Measurements from ENCODE around the gene PIP5K1B.
"Not testable (repeated sequence)": the region's sequence is repeated elsewhere in the genome, so short reads cannot be mapped to it uniquely, and the experiment has no call there.

PIP5K1B gene, protein sequence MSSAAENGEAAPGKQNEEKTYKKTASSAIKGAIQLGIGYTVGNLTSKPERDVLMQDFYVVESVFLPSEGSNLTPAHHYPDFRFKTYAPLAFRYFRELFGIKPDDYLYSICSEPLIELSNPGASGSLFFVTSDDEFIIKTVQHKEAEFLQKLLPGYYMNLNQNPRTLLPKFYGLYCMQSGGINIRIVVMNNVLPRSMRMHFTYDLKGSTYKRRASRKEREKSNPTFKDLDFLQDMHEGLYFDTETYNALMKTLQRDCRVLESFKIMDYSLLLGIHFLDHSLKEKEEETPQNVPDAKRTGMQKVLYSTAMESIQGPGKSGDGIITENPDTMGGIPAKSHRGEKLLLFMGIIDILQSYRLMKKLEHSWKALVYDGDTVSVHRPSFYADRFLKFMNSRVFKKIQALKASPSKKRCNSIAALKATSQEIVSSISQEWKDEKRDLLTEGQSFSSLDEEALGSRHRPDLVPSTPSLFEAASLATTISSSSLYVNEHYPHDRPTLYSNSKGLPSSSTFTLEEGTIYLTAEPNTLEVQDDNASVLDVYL
- total RNA-seq = 0 to 0.18 (median 0) reads per million in 3 experiments

DNA sequence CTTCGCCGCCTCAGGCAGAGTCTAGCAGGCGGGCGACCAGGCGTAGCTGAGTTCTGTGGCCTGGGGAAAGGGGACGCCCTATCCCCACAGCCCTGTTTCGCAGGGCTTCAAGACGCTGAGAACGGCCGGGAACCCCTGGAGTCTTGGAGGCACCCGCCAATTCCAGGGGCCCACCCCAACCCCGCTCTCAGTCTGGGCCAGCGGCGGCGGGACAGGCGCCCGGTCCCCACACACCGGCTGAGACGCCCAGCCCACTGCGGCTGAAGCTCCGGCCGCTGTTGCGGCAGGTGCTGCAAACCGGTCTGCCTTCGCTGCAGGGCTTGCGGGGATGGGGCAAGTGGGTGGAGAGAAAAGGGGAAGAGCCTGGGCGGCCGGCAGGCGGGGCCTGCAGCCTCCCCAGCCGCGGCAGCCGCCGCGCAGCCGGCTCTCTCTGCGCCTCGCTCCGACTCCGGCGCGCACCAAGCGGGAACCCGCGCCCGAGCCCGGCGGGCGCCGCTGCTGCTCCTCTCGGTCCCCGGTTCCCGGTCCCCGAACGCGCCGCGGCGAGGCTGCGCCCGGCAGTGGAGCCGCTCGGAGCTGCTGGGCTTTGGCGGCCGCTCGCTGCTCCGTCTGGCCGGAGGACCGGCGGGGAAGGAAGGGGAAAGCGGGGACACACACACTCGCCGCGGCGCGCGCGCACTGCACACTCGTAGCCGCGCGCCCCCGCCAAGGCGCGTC is at the start of gene PIP5K1B:
TSS of gene PIP5K1B (plus strand) at position 427 of the 717 bp plus-strand sequence. CDS start 117,375 bp downstream, outside the sequence.
- no peak for DNase-seq

DNA sequence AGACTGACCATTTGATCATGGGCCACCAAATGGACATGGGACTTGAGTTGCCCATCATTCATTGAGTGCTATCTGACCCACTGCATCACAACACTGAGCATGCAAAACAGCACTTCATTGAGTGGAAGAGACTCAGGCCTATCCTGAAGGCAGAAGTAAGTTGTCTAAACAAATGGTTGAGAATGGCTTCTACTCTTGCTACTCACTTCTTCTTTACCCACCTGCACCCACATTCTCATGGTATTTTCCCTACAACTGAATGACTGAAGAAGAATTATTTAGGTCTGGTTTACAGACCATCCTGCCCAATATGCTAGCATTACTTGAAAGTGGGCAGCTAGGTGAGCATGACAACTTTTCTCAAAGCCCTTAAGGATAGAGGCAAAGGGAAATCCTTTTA is 41.0 kb upstream of the PIP5K1B start:
- no peak for DNase-seq

DNA sequence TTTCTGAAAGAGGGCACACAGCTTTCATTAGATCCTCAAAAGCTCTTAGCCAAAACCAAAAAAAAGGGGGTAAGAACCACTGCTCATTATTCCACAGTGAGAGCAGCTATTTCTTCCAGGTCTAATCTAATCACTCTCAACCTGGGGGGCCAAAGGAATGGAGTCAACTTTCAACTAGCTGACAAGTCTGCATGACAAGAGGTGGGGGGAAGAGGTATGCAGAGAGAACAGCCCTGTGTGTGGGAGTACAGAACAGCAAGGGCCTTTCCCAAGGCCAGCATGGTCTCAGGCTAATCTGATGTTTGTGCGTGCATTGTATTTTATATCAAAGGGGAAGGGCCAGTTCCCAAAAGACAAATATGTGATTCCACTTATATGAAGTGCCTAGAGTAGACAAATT is 36.9 kb upstream of the PIP5K1B start:
- no peak for DNase-seq

DNA sequence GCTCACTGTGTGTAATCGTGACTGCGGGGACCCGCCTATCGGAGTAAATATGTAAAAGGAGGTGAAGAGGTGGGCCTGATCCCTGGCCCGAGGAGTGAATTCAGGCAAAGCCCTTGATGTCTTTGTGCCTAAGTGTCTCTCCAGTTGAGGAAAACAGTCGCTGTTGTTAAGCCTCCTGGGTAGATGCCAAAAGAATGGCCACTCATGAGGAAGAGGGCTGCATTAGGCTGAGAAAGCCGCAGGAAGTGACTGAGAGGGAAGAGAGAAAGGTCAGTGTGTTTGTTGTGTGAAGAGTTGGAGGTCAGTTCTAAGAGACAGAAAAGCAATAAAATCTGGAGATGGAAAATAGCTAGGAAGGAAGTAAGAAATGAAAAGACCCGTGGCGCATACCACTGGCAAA is 35.8 kb upstream of the PIP5K1B start:
- DNase-seq = no peak

DNA sequence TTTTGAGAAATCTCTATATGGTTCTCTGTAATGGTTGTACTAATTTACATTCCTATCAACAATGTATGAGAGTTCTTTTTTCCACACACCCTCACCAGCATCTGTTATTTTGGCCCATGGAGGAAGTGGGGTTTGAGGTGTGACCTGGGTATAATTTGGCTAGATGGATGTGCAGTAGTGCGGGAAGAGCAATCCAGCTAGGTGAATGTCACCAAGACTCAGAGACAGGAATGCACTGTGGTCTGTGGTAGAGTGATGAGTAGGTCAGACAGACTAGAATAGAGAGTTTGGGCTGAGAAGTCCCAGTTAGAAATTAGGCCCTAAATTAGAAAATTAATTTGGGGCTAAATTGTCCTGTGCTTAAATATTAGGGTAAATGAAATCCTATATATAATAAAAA is 32.8 kb upstream of the PIP5K1B start:
- DNase-seq = no peak

DNA sequence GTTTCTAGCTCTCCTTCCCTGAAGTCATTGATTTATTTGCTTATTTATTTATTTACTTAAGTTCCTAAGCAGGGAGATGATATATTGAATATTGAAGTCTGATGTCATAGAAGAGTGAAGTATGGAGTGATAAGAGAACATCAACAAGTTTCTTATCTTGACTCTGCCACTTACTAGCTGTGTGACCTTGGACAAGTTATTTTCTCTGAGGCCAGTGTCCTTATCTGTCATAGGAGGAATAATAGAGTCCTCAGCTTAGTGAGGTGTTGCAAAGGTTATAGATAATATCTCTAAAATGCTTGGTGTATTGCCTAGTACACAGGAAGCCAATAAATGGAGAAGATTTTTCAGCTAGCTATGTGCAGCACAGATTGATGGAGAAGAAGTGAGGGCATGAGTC is 32.4 kb upstream of the PIP5K1B start:
- no peak for DNase-seq

DNA sequence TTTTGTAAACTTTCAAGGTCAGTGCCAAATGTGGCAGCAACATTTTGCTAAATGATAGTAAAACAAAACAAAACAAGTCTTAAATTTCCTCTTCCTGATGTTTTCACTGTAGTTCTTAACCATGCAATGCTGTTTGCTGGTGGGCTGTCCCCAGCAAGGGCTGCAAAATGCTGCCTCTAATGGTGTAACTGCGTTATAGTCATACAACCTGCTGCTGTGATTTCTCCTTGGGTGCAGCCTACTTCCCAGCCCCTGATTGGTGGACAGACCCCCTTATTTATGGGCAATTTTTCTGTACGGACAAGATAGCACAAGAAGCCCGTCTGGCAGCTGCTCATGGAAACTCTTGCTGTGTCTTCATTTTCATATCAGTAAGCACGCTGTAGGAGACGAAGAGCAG is 26.6 kb upstream of the PIP5K1B start:
- DNase-seq = no peak

DNA sequence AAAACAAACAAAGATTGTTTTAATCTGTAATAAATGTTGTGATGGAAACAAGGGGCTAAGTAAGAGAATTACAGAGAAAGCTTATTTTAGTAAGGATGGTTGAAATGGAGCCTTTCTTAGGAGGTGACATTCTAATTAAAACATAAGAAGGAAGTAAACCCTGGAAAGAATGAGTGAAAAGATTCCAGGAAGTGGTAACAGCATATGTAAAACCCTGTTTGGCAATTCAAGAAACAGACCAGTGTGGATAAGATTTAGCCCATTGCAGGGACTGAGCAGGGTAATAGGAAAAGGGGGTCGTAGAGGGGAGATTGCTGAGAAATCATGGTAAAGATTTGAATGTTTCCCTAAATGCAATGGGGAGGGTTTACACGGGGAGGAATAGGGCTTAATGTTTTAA is 21.6 kb upstream of the PIP5K1B start:
- no peak for DNase-seq

DNA sequence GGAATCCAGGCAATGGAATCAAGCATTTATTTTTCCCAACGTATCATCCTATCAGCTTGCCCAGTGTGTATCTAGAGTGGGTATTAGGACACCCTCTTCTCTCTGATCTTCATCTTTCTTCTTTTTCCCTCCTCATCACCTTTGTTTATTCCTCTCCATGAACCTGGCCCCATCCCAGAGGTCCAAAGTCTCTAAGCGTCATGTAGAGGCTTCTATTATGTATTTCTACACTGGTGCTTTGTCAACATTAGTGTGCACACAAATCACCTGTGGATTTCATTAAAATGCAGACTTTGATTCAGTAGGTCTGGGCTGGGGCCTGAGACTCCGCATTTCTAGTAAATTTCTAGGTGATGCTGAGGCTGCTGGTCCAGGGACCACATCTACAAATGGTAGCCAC is 19.8 kb upstream of the PIP5K1B start:
- no peak for DNase-seq

DNA sequence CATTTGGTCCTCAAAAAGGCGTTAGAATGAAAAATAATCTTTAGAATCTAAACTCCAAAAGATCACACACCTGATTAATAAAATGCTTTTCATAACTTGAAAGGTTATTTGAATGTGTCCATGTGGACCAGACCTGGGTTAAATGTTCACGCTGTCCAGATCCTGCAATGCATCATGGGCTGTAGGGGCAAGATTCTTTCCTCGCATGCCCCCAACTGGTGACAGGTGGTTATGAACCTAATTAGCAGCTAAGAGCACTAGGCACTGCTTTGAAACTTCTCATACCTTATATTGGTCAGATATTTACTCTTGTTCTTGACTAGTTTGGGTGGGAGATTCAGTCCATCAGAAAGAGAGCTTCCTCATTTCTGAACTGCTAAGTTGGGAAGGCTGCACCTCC is 19.3 kb upstream of the PIP5K1B start:
- DNase-seq = no peak

DNA sequence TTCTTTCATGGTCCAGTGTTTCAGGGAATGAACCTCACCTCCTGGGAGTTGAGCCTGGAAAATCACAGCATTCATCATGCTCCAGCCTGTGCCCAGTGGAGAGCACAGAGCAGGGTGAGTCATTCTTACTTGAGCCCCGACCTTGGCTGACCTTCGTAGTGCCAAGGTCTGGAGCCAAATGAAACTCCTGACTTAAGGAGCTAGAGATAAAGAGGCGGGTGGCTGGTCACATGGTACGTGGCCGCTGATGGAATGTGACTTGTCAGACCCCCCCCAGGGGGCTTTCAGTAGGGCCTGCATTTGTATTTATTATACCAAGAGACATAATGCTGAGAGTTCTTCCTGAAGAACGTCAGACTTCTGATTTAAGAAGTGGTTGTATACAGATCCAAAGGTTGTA is 15.0 kb upstream of the PIP5K1B start:
- DNase-seq = no peak

DNA sequence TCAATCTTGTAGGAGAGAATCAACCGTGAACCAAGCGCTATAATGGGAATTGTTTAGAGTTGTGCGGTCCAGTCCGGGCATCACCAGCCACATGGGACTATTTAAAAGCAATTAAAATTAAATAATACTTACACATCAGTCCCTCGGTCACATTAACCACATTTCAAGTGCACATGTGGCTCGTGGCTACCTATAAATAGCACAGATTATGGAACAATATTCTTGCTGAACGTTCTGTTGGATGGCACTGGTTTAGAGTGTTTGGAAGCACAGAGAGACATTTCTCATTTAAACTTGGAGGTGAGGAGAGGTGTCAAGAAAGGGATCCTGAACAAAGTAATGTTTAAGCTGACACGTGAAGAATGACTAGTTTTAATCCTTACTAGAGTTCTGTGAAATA is 12.5 kb upstream of the PIP5K1B start:
- no peak for DNase-seq

DNA sequence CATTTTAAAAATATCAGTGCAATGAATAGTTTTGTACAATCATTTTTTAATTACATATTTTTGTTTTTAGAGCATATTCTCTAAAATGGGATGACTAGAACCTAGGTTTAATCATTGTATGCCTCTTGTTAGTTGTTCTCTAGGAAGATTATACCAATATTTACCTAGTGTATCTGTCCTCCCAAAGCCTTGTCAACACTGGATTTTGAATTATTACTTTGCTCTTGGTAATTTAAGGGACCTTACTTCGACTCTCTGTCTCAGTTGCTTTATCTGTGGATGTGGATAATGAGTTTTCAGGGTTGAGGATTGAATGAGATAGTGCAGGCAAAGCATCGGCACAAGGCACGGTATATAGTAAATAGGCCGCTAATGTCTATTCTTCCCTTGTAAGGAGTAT is 10.9 kb upstream of the PIP5K1B start:
- no peak for DNase-seq

DNA sequence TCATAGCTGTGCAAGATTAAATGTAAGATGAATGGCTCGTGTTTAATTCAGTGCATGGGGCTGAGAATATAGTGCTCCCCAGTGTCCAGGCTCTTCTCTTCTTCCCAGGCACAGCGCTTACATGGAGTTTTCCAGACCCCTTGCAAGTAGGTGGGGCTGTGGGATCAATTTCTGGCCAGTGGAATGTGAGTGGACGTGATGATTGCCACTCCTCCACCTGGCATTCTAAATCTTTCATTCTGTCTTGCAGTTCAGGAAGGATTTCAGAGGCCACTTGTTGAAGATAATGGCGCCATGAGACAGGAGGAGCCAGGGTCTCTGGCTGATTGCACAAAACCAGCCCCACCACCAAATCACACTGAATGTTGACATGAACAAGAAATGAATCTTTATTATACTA is 7.2 kb upstream of the PIP5K1B start:
- no peak for DNase-seq

DNA sequence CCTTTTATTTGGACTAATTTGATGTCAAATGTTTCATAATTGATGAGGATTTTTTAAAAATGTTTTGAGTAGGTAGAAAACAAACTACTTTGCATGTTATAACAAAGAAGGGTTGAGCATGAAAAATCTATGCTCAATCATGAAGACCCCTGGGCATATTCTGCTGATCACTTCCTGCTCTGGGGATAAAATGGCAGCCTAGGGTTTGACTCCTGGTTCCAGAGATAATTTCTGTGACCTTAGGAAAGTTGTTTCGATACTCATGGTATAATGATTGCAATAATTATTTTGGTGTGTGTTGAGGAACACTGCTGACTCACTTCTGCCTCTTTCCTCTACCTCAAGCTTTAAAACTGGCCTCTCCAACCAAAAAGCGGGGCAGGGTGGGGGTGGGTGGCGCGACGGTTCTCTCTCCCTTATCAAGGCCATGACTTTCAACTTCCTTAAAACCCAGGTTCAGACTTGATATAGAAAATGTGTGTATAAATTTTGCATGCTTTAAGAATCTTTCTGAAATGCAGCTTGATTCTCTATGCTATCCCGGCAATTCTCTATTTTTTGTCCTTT is 6.0 kb upstream of the PIP5K1B start:
- DNase-seq = no peak

DNA sequence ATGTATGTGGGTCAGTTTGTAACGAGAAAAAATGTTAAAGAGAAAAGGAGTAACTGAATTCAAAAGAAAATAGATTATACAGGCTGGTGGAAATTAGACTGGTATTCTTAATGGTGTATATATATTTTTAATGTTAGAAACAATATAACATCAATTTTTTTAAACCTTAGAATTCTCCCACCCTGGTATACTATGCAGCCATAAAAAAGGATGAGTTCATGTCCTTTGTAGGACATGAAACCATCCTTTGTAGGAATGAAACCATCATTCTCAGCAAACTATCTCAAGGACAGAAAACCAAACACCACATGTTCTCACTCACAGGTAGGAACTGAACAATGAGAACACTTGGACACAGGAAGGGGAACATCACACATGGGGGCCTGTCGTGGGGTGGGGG is 5.4 kb upstream of the PIP5K1B start:
- not testable (repeated sequence) for DNase-seq

DNA sequence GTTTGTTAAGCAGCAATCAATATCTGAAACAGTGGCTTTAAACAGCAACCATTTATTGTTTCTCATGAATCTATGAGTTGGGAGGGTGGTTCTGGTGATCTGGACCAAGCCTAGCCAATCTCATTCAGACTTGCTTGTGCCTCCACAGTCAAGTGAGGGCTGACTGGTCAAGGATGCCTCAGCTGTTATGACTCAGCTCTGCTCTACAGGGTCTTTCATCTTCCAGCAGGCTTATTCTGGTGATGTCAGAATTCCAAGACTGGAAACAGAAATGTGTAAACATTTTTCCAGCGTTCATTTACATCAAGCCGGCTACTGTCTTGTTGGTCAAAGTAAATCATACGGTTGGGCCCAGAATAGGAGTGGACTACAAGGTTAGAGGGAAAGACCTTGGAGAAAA is 2.5 kb upstream of the PIP5K1B start:
- no peak for DNase-seq

DNA sequence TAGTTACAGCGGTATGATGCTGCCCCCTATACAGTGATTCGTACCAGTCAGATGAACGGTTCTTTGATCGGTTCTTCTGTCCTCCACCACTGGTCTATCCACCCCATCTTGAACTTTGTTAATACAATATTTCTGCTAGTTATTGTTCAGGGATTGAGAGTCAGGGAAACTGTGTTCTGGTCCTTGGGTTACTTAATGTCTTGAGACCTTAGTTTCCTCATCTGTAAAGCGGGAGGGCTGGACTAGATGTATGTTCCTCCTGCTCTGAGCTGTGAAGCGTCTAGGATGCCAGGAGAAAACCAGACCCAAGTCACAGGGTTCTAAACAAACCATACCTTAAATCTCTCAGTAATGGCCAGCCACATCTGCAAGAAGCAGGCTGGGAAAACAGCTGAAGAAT is 1.4 kb upstream of the PIP5K1B start:
- no peak for DNase-seq

DNA sequence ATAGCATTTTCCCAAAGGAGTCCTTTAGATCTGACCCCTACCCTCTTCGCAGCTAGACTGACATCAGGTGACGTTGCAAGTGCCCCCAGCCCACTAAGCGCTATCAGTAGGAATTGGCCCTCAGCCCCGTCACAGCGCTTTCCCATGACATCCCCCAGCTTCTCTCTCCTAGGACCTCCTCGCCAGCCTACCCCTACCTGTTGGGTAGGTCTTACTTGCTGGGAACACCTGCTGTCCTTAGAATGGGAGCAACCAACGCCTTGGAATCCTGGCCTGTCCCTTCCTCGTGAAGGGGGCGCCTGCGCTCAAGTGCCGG is 584 bp upstream of the PIP5K1B start:
- DNase-seq = no peak

DNA sequence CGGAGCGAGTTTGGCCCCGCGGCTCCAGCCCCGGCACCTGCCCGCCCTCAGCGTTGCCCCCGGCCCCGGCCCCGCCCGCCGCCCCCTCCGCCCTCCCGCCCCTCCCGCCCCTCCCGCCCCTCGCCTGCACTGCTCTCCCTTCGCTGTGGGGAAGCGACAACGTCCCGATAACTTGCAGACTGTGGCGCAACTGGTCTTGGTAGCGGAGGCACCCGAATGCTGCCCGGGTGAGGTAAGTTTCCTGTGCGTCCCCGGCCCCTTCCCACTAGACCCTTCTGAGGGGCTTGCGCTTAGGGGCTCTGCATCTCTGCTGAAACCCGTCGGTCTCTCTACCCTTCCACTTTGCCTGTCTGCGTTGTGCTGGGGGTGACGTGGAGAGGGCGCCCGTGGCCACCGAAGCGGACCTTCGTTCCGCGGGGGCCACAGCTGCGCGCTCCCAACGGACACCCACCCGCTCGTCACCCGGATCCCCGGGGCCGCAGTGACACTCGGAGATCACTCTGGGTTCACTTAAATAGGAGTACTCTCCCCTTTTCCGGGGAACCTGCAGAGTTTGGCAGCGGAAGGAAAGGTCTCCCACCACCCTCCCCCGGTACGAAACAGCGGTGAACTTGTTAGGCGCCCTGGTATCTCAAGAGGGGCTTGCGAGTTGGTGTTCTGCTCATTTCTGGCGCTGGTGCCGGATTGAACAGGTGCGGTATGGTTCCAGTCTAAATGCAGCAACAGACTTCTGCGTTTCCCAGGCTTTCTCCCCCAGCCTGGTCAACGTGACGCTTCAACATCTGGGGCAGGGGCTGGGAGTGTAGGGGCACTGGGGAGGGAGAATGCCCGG is 707 bp downstream of the PIP5K1B start:
- DNase-seq = no peak

DNA sequence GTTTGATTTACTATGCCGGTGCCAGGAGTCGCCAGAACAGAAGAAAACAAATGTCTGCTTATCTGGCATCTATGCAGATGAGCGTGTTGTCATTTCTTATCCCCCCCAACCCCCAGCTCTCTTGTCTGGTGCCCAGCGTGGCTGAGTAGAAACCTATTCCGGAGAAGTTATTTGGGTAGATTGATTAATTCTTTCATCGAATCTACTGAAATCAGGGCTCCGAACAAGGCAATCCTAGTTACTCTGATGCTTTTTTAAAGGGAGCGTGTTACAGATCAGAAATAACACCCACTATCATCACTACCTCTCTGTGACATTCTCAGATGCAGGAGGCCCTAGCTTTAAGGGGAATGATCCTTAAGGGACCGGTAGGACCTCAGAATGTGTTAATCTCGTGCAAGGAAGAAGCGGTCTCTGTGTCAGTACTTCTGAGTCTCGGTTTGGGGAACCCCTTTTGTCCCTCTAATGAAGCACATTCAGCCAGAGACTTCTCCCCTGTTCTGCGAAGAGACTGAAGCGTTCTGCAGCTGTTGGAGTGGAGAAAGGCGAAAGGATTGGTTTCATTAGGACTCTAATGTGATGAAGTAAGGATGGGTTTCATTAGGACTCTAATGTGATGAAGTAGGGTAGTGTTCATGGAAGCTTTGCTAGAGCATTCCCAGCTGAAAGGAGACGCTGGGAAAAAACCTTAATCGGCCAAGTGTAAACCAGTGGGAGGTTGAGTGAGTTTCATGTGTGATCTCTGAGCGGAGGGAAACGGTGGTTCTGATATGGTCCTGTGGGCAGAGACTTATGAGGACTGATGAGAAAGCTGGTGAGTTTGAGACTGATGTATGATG is 1.5 kb downstream of the PIP5K1B start:
- DNase-seq = no peak
